A673 (cell line): Measurements from ENCODE around the gene KCNIP3.

Source experiments
- EZH2 ChIP-seq: fragments of 200-600 bp; sonication (generic); IDR thresholded peaks from 2 replicates; pipeline ENCODE4 v1.6.1; 2017; ENCODE audit warnings: borderline replicate concordance, low read depth, mild to moderate bottlenecking, mixed read lengths, antibody characterized with exemption, low read length; ENCODE audit not compliant: poor library complexity, severe bottlenecking
- TF ChIP-seq, protein P1 (sequence below): fragments of 300-800, 200-600 bp; sonication (generic); conservative IDR thresholded peaks from 2 replicates; pipeline ENCODE4 v1.5.1; 2017; ENCODE audit warnings: low read depth, mild to moderate bottlenecking, antibody characterized with exemption, low read length, moderate library complexity, mixed read lengths

- TF ChIP-seq, protein P1, sequence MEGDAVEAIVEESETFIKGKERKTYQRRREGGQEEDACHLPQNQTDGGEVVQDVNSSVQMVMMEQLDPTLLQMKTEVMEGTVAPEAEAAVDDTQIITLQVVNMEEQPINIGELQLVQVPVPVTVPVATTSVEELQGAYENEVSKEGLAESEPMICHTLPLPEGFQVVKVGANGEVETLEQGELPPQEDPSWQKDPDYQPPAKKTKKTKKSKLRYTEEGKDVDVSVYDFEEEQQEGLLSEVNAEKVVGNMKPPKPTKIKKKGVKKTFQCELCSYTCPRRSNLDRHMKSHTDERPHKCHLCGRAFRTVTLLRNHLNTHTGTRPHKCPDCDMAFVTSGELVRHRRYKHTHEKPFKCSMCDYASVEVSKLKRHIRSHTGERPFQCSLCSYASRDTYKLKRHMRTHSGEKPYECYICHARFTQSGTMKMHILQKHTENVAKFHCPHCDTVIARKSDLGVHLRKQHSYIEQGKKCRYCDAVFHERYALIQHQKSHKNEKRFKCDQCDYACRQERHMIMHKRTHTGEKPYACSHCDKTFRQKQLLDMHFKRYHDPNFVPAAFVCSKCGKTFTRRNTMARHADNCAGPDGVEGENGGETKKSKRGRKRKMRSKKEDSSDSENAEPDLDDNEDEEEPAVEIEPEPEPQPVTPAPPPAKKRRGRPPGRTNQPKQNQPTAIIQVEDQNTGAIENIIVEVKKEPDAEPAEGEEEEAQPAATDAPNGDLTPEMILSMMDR: no peak
- TF ChIP-seq EZH2: no peak
Measured at GRCh38 chr2:95337829-95338228, 40.7 kb downstream of the KCNIP3 start.
